ENCODE results near the gene NASP.
A peak's percentile ranks its signal among the peaks of the same experiment; 100 is the strongest.
"Not testable (repeated sequence)": the region's sequence is repeated elsewhere in the genome, so short reads cannot be mapped to it uniquely, and the experiment has no call there.

The NASP gene

GRCh38 chr1:45585110-45585426 lies 1.2 kb downstream of the NASP start:
- peak overlapping the region; percentile 99 for H3K4me3 ChIP-seq (ENCODE audit: low read length)
- TF ChIP-seq CTCF (conservative IDR thresholded peaks at IDR 0.05; ENCODE audit: low read length): peak; percentile 16; the same call in 1 of the 2 replicates
- DNase-seq (ENCODE audit: low read depth): no peak

GRCh38 chr1:45585496-45586075 lies 1.7 kb downstream of the NASP start:
- no peak for TF ChIP-seq CTCF (conservative IDR thresholded peaks at IDR 0.05; ENCODE audit: low read length)
- no peak for DNase-seq (ENCODE audit: low read depth)
- H3K4me3 ChIP-seq (ENCODE audit: low read length): peak overlapping the region; percentile 99

GRCh38 chr1:45586769-45587168 lies 2.9 kb downstream of the NASP start:
- no peak for DNase-seq (ENCODE audit: low read depth)
- H3K4me3 ChIP-seq (ENCODE audit: low read length): no peak overlapping the region
- no peak for TF ChIP-seq CTCF (conservative IDR thresholded peaks at IDR 0.05; ENCODE audit: low read length)

GRCh38 chr1:45589861-45590260 lies 6.0 kb downstream of the NASP start:
- no peak for TF ChIP-seq CTCF (conservative IDR thresholded peaks at IDR 0.05; ENCODE audit: low read length)
- H3K4me3 ChIP-seq (ENCODE audit: low read length): no peak overlapping the region
- DNase-seq (ENCODE audit: low read depth): no peak

GRCh38 chr1:45594412-45594811 lies 10.6 kb downstream of the NASP start:
- no peak overlapping the region for H3K4me3 ChIP-seq (ENCODE audit: low read length)
- no peak for DNase-seq (ENCODE audit: low read depth)
- no peak for TF ChIP-seq CTCF (conservative IDR thresholded peaks at IDR 0.05; ENCODE audit: low read length)

GRCh38 chr1:45596765-45597164 lies 12.9 kb downstream of the NASP start:
- not testable (repeated sequence) for DNase-seq (ENCODE audit: low read depth); H3K4me3 ChIP-seq (ENCODE audit: low read length)

- H3K4me3 ChIP-seq (ENCODE audit: low read length): no peak overlapping the region
- no peak for DNase-seq (ENCODE audit: low read depth)
- TF ChIP-seq CTCF (conservative IDR thresholded peaks at IDR 0.05; ENCODE audit: low read length): no peak
Measured at GRCh38 chr1:45604239-45604638, 20.4 kb downstream of the NASP start.

Measured in AG10803 (cell line).